ENCODE measurements around the gene C21orf58. TPM values are rescaled to one million over a fixed set of nuclear protein-coding genes. Genes with fewer than 3 reads are reported as not detected.
"Not testable (repeated sequence)": the region's sequence is repeated elsewhere in the genome, so short reads cannot be mapped to it uniquely, and the experiment has no call there.

The C21orf58 gene
- 4.7 TPM for total RNA-seq

GRCh38 chr21:46323710-46324389, at the start of gene C21orf58, which contains the start of gene PCNT:
TSS of gene C21orf58 (minus strand) at chr21:46323870. CDS start at chr21:46322738, 1,132 bp downstream.
TSS of gene PCNT (plus strand) at chr21:46324156. CDS start at chr21:46324229, 73 bp downstream.
- ATAC-seq, result peak; percentile 94

GRCh38 chr21:46372947-46373346, 49.3 kb upstream of the C21orf58 start:
- ATAC-seq, result not testable (repeated sequence)

GRCh38 chr21:46372014-46372485, 48.4 kb upstream of the C21orf58 start:
- ATAC-seq, result no peak

- ATAC-seq, result no peak
Observed at GRCh38 chr21:46371204-46372013, 47.7 kb upstream of the C21orf58 start.

GRCh38 chr21:46369520-46370235, 46.0 kb upstream of the C21orf58 start:
- ATAC-seq, result peak; percentile 20

GRCh38 chr21:46368533-46369285, 45.0 kb upstream of the C21orf58 start:
- no peak for ATAC-seq

- no peak for ATAC-seq
Observed at GRCh38 chr21:46366966-46367365, 43.3 kb upstream of the C21orf58 start.

GRCh38 chr21:46366561-46366960, 42.9 kb upstream of the C21orf58 start:
- no peak for ATAC-seq

- ATAC-seq, result no peak
Observed at GRCh38 chr21:46366091-46366490, 42.4 kb upstream of the C21orf58 start.

GRCh38 chr21:46363698-46364097, 40.0 kb upstream of the C21orf58 start:
- peak; percentile 33 for ATAC-seq

- no peak for ATAC-seq
Observed at GRCh38 chr21:46362946-46363345, 39.3 kb upstream of the C21orf58 start.

GRCh38 chr21:46361935-46362334, 38.3 kb upstream of the C21orf58 start:
- no peak for ATAC-seq

- ATAC-seq, result no peak
Observed at GRCh38 chr21:46361176-46361575, 37.5 kb upstream of the C21orf58 start.

GRCh38 chr21:46357684-46358425, 34.2 kb upstream of the C21orf58 start:
- no peak for ATAC-seq

- ATAC-seq, result no peak
Observed at GRCh38 chr21:46357335-46357604, 33.6 kb upstream of the C21orf58 start.

- ATAC-seq, result peak; percentile 4
Observed at GRCh38 chr21:46356494-46357334, 33.0 kb upstream of the C21orf58 start.

GRCh38 chr21:46356005-46356338, 32.3 kb upstream of the C21orf58 start:
- ATAC-seq, result peak; percentile 5

- ATAC-seq, result no peak
Observed at GRCh38 chr21:46355161-46356004, 31.7 kb upstream of the C21orf58 start.

- no peak for ATAC-seq
Observed at GRCh38 chr21:46354518-46354917, 30.8 kb upstream of the C21orf58 start.

- no peak for ATAC-seq
Observed at GRCh38 chr21:46354046-46354445, 30.4 kb upstream of the C21orf58 start.

Data from esophagus mucosa (tissue), 1 donor.